Thyroid gland (tissue), 4 donors: Measurements from ENCODE around the gene KRT76. TPM values are rescaled to one million over a fixed set of nuclear protein-coding genes. Genes with fewer than 3 reads are reported as not detected.

Experiments
- DNase-seq, 2 donors: peaks; one replicate each; pipeline ENCODE4 v3.0.0-alpha.2; 2019
- H3K27ac ChIP-seq, 3 donors: fragments of 200-600 bp; sonication (generic); 1 replicate in 2 of 3; 2 replicates in 1 of 3; pipeline ENCODE4 v1.5.1; 2016 to 2019; ENCODE audit warnings: mild to moderate bottlenecking in 1 of 3, moderate library complexity in 1 of 3
- H3K27me3 ChIP-seq: fragments of 200-600 bp; sonication (generic); one replicate; pipeline ENCODE4 v1.5.1; 2019
- H3K36me3 ChIP-seq, 2 donors: fragments of 200-600 bp; sonication (generic); one replicate each; pipeline ENCODE4 v1.5.1; 2016 to 2019
- H3K4me1 ChIP-seq, 2 donors: fragments of 200-600 bp; sonication (generic); one replicate each; pipeline ENCODE4 v1.5.1; 2017 to 2019
- H3K4me3 ChIP-seq, 3 donors: fragments of 200-600 bp; sonication (generic); replicated peaks in 1 of 3; 1 replicate in 2 of 3; 2 replicates in 1 of 3; pipeline ENCODE4 v1.5.1; 2016; ENCODE audit warnings: mild to moderate bottlenecking in 1 of 3
- H3K9me3 ChIP-seq: fragments of 200-600 bp; sonication (generic); one replicate; pipeline ENCODE4 v1.5.1; 2017
- POLR2A ChIP-seq, 2 donors: fragments of 450-650 bp; IDR thresholded peaks; one replicate each; pipeline ENCODE4 v1.6.1; 2017; ENCODE audit warnings: antibody characterized with exemption in 2 of 2, mild to moderate bottlenecking in 2 of 2, moderate library complexity in 1 of 2
- WGBS, 2 donors: methylation state at CpG; one replicate each; pipeline ENCODE4 v1.1.5; 2017; 5-methylcytosine and 5-hydroxymethylcytosine counted together
- intact Hi-C: fragments of 100-400 bp; cut with DNase I; formaldehyde crosslinking; loops from one replicate; pipeline ENCODE4 v1.15.1; 2023
- total RNA-seq, 4 donors: library from RNA; depleted of rRNA; stranded (reverse); fragments of >200 nt; gene quantifications; one replicate each; pipeline ENCODE4 v1.2.3, GENCODE V29; 2016
- TF ChIP-seq, protein P1 (sequence below), 6 experiments: fragments of 200-600 bp in 3 of 6; fragments of 450-650 bp in 3 of 6; sonication (generic) in 3 of 6; IDR thresholded peaks; one replicate each; pipeline ENCODE4 v1.5.1; 2016 to 2019; ENCODE audit warnings: antibody characterized with exemption in 6 of 6, mild to moderate bottlenecking in 2 of 6, inconsistent platforms in 1 of 6, moderate library complexity in 1 of 6

KRT76 gene
- total RNA-seq, 4 donors from 2014 or later, result not detected

DNA sequence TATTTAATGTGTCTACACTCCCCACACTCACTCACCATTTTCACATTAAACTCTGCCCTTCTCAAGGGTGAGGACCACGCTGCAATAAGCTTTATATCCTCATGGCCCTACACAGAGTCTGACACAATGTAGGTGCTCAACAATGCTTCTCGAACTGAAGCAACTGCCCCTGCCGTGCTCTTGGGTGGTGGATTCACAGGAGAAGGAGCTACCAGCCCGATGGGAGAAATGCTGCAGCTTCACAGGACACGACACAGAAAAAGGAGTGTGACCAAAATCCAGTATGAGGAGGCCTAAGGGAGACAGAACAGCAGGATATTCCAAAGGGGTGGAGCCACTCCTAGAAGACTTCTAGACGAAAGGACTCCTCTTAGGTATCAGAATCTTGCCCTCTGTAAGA is 25.3 kb upstream of the KRT76 start:
- no peaks in the 10 kb centered on the region for H3K36me3 ChIP-seq
- no peak overlapping the region for H3K4me3 ChIP-seq
- H3K27ac ChIP-seq, result no peak overlapping the region
- 74 to 83% methylated on average over 6 of the region's 6 CpGs for WGBS, 2 donors
- TF ChIP-seq POLR2A (IDR thresholded peaks at IDR 0.05), result no peak
- TF ChIP-seq, protein P1, sequence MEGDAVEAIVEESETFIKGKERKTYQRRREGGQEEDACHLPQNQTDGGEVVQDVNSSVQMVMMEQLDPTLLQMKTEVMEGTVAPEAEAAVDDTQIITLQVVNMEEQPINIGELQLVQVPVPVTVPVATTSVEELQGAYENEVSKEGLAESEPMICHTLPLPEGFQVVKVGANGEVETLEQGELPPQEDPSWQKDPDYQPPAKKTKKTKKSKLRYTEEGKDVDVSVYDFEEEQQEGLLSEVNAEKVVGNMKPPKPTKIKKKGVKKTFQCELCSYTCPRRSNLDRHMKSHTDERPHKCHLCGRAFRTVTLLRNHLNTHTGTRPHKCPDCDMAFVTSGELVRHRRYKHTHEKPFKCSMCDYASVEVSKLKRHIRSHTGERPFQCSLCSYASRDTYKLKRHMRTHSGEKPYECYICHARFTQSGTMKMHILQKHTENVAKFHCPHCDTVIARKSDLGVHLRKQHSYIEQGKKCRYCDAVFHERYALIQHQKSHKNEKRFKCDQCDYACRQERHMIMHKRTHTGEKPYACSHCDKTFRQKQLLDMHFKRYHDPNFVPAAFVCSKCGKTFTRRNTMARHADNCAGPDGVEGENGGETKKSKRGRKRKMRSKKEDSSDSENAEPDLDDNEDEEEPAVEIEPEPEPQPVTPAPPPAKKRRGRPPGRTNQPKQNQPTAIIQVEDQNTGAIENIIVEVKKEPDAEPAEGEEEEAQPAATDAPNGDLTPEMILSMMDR (IDR thresholded peaks at IDR 0.05), result no peak
- no peak for DNase-seq
- H3K9me3 ChIP-seq, result no peaks in the 10 kb centered on the region
- H3K27me3 ChIP-seq, result no peaks in the 10 kb centered on the region
- intact Hi-C loops, result no loop called here
- H3K4me1 ChIP-seq, result peaks cover 18 to 39% of the 10 kb centered on the region in 2 donors

DNA sequence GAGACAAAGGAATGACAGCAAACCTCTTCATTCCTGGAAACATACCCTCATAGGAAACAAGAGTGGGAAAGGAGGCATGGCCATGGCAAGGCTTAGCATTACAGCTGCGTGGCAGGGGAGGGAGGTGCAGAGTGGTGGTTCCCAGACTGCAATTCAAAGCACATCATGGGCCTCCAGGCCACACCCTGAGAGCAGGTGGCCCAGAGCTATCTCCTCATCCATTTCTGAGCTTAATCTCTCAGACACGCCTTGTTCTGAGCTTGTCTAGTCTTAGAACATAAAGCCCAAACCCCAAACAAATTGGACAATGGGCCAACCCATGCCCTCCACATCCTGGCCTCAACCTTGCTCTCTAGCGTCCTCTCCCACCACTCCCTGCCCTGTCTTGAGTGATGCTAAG is 24.6 kb upstream of the KRT76 start:
- Histone ChIP-seq H3K4me1 (peaks cover 18 to 39% of the 10 kb centered on the region in 2 donors), H3K9me3 (no peaks in the 10 kb centered on the region), H3K27ac (peak overlapping the region in 1 of 3 donors; percentile 72), H3K27me3 (no peaks in the 10 kb centered on the region), H3K36me3 (no peaks in the 10 kb centered on the region), H3K4me3 (no peak overlapping the region)
- WGBS, 2 donors, result 77 to 83% methylated on average over 3 of the region's 3 CpGs
- DNase-seq, result no peak
- no peak for TF ChIP-seq POLR2A (IDR thresholded peaks at IDR 0.05)
- intact Hi-C loops, result no loop called here

DNA sequence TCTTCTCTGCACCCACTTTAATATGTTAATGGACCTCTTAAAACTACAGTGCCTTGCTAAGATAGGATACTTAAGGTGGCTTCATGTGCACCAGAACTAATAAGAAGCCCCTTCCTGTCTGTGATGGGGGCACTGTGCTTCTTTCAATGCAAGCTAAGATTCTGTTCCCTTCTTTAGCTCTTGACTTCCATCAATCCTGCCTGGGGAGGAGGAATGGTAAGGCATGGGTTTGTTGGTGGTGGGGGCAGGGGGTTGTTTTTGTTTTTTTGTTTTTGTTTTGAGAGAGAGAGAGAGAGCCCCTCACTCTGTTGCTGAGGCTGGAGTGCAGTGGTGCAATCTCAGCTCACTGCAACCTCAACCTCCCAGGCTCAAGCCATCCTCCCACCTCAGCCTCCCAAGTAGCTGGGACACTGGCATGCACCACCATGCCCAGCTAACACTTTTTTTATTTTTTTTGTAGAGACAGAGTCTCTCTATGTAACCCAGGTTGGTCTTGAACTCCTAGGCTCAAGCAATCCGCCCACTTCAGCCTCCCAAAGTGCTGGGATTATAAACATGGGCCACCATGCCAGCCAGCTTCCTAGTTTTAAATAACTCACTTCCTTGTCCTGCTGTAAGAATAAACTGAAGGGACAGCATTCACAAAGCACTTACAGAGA is 23.2 kb upstream of the KRT76 start:
- Histone ChIP-seq H3K4me1 (peaks cover 14 to 31% of the 10 kb centered on the region in 2 donors), H3K27ac (peak overlapping the region; percentile 64 to 79 (median 72)), H3K4me3 (no peak overlapping the region), H3K36me3 (no peaks in the 10 kb centered on the region), H3K27me3 (no peaks in the 10 kb centered on the region), H3K9me3 (no peaks in the 10 kb centered on the region)
- intact Hi-C loops, result no loop called here
- 68 to 76% methylated on average over 1 of the region's 1 CpG for WGBS, 2 donors
- TF ChIP-seq, protein P1 (IDR thresholded peaks at IDR 0.05), result no peak
- no peak for TF ChIP-seq POLR2A (IDR thresholded peaks at IDR 0.05)
- DNase-seq, result no peak

DNA sequence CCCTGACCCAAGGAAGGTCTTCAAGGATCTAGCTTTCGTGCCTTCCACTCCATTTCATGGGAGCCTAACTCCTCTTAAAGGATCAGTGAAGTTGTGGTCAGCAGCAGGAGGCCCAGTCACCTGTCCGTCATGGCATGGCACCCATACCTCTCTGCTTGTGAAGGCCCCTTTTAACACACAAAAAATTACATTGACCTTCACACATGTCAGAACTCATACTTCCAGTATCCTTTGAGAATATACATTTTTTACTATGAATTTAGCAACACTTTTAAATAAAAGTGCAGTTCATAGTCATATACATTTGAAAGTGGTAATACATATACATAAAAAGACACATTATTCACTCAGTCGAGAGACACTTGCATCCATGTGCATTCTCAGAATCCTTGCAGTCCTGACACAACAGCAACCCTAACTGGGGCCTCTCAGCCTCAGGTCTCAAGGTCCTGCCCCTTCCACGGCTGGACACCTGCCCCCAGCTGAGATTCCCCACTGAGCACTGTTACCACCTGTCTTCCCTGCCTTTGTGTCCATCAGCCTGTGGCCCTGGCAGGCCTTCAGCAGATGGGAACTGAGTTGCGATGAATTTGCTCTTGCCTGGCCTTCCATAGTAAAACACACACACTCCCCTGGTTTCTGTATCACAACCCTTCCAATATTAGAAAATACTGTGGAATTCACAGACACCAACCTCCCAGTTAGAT is 22.5 kb upstream of the KRT76 start:
- 78% methylated on average over 5 of the region's 5 CpGs for WGBS, 2 donors
- Histone ChIP-seq H3K4me3 (no peak overlapping the region), H3K27me3 (no peaks in the 10 kb centered on the region), H3K4me1 (peaks cover 14 to 28% of the 10 kb centered on the region in 2 donors), H3K36me3 (no peaks in the 10 kb centered on the region), H3K27ac (peak overlapping the region; percentile 64 to 79 (median 72)), H3K9me3 (no peaks in the 10 kb centered on the region)
- intact Hi-C loops, result no loop called here
- DNase-seq, result no peak
- TF ChIP-seq POLR2A (IDR thresholded peaks at IDR 0.05), result no peak
- TF ChIP-seq, protein P1 (IDR thresholded peaks at IDR 0.05), result no peak

DNA sequence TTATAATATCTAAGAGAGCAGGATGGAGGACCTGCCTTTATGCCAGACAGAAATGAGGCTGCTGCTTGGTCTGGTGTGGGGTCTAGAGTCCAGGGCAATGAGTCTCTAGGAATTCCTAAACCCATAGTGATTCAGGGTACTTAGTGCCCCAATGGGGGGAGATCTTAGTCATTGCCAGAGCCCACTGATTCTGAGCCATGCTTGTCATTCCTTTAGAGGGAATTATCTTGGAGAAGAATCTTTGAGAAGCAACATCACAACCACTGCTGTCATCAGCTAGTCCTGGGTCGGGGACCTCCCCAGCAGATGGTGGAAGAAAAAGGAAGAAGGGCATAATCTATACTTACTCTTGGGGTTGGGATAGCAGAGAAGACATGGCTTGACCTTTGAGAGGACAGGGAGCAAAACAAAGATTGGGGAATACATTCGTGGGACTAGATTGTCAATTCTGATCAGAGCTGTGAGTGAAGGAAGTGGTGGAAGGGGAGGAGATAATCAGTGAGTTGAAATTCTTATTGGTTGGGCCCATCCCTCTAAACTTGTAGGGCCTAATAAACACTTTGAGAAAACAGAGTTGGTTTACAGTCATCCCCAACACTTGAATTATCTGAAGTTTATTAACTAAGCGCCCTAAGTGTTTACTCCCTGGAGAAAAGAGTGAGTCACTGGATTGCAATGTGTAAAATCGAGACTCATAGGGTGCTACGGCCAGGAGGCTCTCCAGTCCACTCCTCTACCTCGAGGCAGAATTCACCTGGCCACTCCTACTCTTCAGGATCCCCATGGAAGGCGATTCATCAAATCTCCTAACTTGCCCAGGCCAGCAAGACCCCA is 21.7 kb upstream of the KRT76 start:
- H3K4me3 ChIP-seq, result no peak overlapping the region
- H3K36me3 ChIP-seq, result no peaks in the 10 kb centered on the region
- H3K27ac ChIP-seq, result no peak overlapping the region
- TF ChIP-seq POLR2A (IDR thresholded peaks at IDR 0.05), result no peak
- TF ChIP-seq, protein P1 (IDR thresholded peaks at IDR 0.05), result no peak
- intact Hi-C loops, result no loop called here
- peaks cover 14 to 28% of the 10 kb centered on the region in 2 donors for H3K4me1 ChIP-seq
- no peaks in the 10 kb centered on the region for H3K27me3 ChIP-seq
- no peaks in the 10 kb centered on the region for H3K9me3 ChIP-seq
- DNase-seq, result no peak
- WGBS, 2 donors, result 54% methylated on average over 7 of the region's 7 CpGs
